ENCODE measurements around the gene DVL1. TPM values are rescaled to one million over a fixed set of nuclear protein-coding genes. Genes with fewer than 3 reads are reported as not detected.
A peak's percentile ranks its signal among the peaks of the same experiment; 100 is the strongest.

The DVL1 gene
- polyA plus RNA-seq, 1 experiment: 8.9 TPM

- TF ChIP-seq CTCF (IDR thresholded peaks at IDR 0.05; ENCODE audit: low read depth, low read length): no peak
- POLR2A ChIA-PET: no interaction called here
Measured at GRCh38 chr1:1306661-1307260, 42.5 kb downstream of the DVL1 start.

GRCh38 chr1:1306070-1306660, 43.1 kb downstream of the DVL1 start:
- H3K9me3 ChIP-seq (ENCODE audit: control insufficient read depth, insufficient read depth, low read length): no peaks in the 10 kb centered on the region; the same call in 1 of the 2 replicates
- CTCF ChIA-PET: no interaction called here
- DNase-seq (ENCODE audit: low read depth, low spot score): no peak
- TF ChIP-seq CTCF (IDR thresholded peaks at IDR 0.05; ENCODE audit: low read depth, low read length): peak; percentile 32
- H3K27ac ChIP-seq (ENCODE audit: low read depth, low read length): peak overlapping the region; percentile 89
- no peaks in the 10 kb centered on the region for H3K27me3 ChIP-seq (ENCODE audit: control insufficient read depth, insufficient read depth, low read length)
- H3K4me3 ChIP-seq (ENCODE audit: low read depth, low read length): peak overlapping the region; percentile 72
- POLR2A ChIA-PET: interaction anchor here (1.0 to 1.3 kb wide), 2 partner anchors 15 to 69 kb away, joined by 4 to 5 read pairs; partner anchors contain the start of gene AURKAIP1

More at GRCh38 chr1:1306661-1307260, 42.5 kb downstream of the DVL1 start:
- CTCF ChIA-PET: no interaction called here
- H3K9me3 ChIP-seq (ENCODE audit: control insufficient read depth, insufficient read depth, low read length): no peaks in the 10 kb centered on the region; the same call in 1 of the 2 replicates
- DNase-seq (ENCODE audit: low read depth, low spot score): no peak
- peak overlapping the region; percentile 21 for H3K27ac ChIP-seq (ENCODE audit: low read depth, low read length)
- H3K4me3 ChIP-seq (ENCODE audit: low read depth, low read length): peak overlapping the region; percentile 72
- H3K27me3 ChIP-seq (ENCODE audit: control insufficient read depth, insufficient read depth, low read length): no peaks in the 10 kb centered on the region

GRCh38 chr1:1305300-1306069, 43.7 kb downstream of the DVL1 start:
- TF ChIP-seq CTCF (IDR thresholded peaks at IDR 0.05; ENCODE audit: low read depth, low read length): no peak
- H3K27ac ChIP-seq (ENCODE audit: low read depth, low read length): peak overlapping the region; percentile 89
- H3K4me3 ChIP-seq (ENCODE audit: low read depth, low read length): peak overlapping the region; percentile 72
- ChIA-PET POLR2A (interaction anchor here (0.5 to 1.3 kb wide), 7 partner anchors 11 to 70 kb away, joined by 3 to 5 read pairs (median 4); partner anchors contain the start of genes AURKAIP1 and UBE2J2), CTCF (interaction anchor here (0.9 kb wide), 1 partner anchor 183 kb away, joined by 3 read pairs; no protein-coding TSS in a partner anchor)
- DNase-seq (ENCODE audit: low read depth, low spot score): peak; percentile 29
- no peaks in the 10 kb centered on the region; the same call in 1 of the 2 replicates for H3K9me3 ChIP-seq (ENCODE audit: control insufficient read depth, insufficient read depth, low read length)
- H3K27me3 ChIP-seq (ENCODE audit: control insufficient read depth, insufficient read depth, low read length): no peaks in the 10 kb centered on the region

DNA sequence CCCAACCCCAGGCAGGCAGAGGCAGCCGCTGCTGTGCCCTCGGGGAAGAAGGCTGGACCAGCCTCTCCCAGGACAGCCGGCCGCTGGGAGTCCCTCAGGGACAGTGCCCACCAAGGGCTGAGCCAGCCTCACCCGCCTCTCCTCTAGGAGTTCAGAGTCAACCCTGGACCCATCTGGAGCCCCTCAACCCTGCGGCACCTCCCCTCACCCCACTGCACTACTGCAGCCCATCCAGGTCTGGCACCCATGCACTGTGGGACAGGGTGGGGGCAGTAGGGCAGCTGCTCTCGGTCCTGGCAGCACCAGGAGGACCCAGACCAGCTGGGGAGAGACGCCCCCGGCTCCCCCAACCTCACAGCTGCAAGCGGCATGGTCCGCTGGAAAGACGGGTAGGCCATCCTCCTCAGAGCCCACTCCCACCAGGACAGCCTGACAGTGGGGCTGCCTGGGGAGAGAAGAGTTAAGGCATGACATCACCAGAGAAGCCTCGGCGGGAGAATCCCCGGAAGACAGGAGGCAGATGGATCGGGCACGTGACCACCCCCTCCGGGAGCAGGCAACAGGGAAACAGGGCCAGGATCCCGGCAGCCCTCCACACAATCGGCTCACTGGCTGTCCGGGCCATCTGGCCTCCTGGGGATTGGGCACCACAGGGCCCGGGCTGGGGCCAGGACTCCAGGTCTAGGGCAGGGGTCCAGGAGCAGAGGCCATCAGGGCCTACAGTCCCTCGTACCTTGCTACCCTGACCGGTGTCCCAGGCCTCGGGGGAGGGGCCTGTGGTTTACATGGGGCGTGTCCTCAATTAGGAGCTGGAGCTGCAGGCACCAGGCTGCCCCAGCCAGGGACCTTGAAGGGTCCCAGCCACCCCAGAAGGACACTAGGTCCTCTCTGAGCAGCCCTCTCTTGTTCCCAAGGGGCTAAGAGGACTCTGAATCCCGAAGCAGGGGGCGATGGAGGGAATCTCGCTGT, 44.6 kb downstream of the DVL1 start:
- DNase-seq (ENCODE audit: low read depth, low spot score): peak; percentile 65
- Histone ChIP-seq H3K9me3 (ENCODE audit: control insufficient read depth, insufficient read depth, low read length) (no peaks in the 10 kb centered on the region; the same call in 1 of the 2 replicates), H3K4me3 (ENCODE audit: low read depth, low read length) (peak overlapping the region; percentile 72), H3K27ac (ENCODE audit: low read depth, low read length) (peak overlapping the region; percentile 89), H3K27me3 (ENCODE audit: control insufficient read depth, insufficient read depth, low read length) (no peaks in the 10 kb centered on the region)
- ChIA-PET POLR2A (interaction anchor here (0.5 to 1.3 kb wide), 7 partner anchors 10 to 71 kb away, joined by 3 to 5 read pairs (median 4); partner anchors contain the start of genes AURKAIP1 and UBE2J2), CTCF (interaction anchor here (0.9 kb wide), 1 partner anchor 182 kb away, joined by 3 read pairs; no protein-coding TSS in a partner anchor)
- TF ChIP-seq CTCF (IDR thresholded peaks at IDR 0.05; ENCODE audit: low read depth, low read length): no peak

Measured in AG04450 (cell line).